DOHH2 (cell line): ENCODE data around the gene PSMA7.

Experiments
- H3F3A ChIP-seq: fragments of 200-600 bp; sonication (generic), shearing (Covaris generic); 2 replicates; pipeline ENCODE4 v1.6.0; 2016; ENCODE audit warnings: antibody characterized with exemption, mild to moderate bottlenecking; ENCODE audit not compliant: control insufficient read depth, insufficient read depth
- H3K27ac ChIP-seq: fragments of 200-600 bp; sonication (generic); 2 replicates; pipeline ENCODE4 v1.5.1; 2014; ENCODE audit warnings: low read depth, mild to moderate bottlenecking, low read length, moderate library complexity
- H3K27me3 ChIP-seq: fragments of 200-600 bp; sonication (generic); 2 replicates; pipeline ENCODE4 v1.6.1; 2014; ENCODE audit warnings: mild to moderate bottlenecking, low read length, mixed read lengths; ENCODE audit not compliant: control insufficient read depth
- H3K36me3 ChIP-seq: fragments of 200-600 bp; sonication (generic); 2 replicates; pipeline ENCODE4 v1.6.1; 2014; ENCODE audit warnings: mild to moderate bottlenecking, low read length, moderate library complexity, mixed read lengths; ENCODE audit not compliant: control insufficient read depth
- H3K4me1 ChIP-seq: fragments of 200-600 bp; sonication (generic); 2 replicates; pipeline ENCODE4 v1.6.1; 2014; ENCODE audit warnings: mild to moderate bottlenecking, low read length, mixed read lengths; ENCODE audit not compliant: control insufficient read depth
- H3K4me2 ChIP-seq: fragments of 200-600 bp; sonication (generic); 2 replicates; pipeline ENCODE4 v1.6.0; 2014; ENCODE audit warnings: mild to moderate bottlenecking, low read length, moderate library complexity
- H3K4me3 ChIP-seq: fragments of 200-600 bp; sonication (generic); 2 replicates; pipeline ENCODE4 v1.5.1; 2014; ENCODE audit warnings: mild to moderate bottlenecking, low read length, mixed read lengths
- H3K79me2 ChIP-seq: fragments of 200-600 bp; sonication (generic); 2 replicates; pipeline ENCODE4 v1.6.1; 2014; ENCODE audit warnings: mild to moderate bottlenecking, low read length, mixed read lengths; ENCODE audit not compliant: control insufficient read depth
- H3K9me2 ChIP-seq: fragments of 200-600 bp; sonication (generic); replicated peaks from 2 replicates; pipeline ENCODE4 v1.6.1; 2014; ENCODE audit warnings: mild to moderate bottlenecking, low read length, mixed read lengths; ENCODE audit not compliant: control insufficient read depth
- H3K9me3 ChIP-seq: fragments of 200-600 bp; sonication (generic); 2 replicates; pipeline ENCODE4 v1.6.1; 2014; ENCODE audit warnings: antibody characterized with exemption, low read length, mixed read lengths; ENCODE audit not compliant: control insufficient read depth, insufficient read depth
- H4K20me1 ChIP-seq: fragments of 200-600 bp; sonication (generic); 2 replicates; pipeline ENCODE4 v1.6.0; 2014; ENCODE audit warnings: low read depth, mild to moderate bottlenecking, antibody characterized with exemption, low read length, moderate library complexity; ENCODE audit not compliant: control insufficient read depth, insufficient read depth
- EZH2phosphoT487 ChIP-seq: fragments of 200-600 bp; sonication (generic); IDR thresholded peaks from 2 replicates; pipeline ENCODE4 v1.6.1; 2017; ENCODE audit warnings: borderline replicate concordance, mild to moderate bottlenecking, antibody characterized with exemption, low read length, moderate library complexity, mixed read lengths
- TF ChIP-seq, protein P1 (sequence below): fragments of 200-600 bp; sonication (generic); IDR thresholded peaks from one replicate; pipeline ENCODE4 v1.5.1; 2014; ENCODE audit warnings: antibody characterized with exemption, mild to moderate bottlenecking, low read depth, low read length; ENCODE audit not compliant: poor library complexity, severe bottlenecking

PSMA7 gene

DNA sequence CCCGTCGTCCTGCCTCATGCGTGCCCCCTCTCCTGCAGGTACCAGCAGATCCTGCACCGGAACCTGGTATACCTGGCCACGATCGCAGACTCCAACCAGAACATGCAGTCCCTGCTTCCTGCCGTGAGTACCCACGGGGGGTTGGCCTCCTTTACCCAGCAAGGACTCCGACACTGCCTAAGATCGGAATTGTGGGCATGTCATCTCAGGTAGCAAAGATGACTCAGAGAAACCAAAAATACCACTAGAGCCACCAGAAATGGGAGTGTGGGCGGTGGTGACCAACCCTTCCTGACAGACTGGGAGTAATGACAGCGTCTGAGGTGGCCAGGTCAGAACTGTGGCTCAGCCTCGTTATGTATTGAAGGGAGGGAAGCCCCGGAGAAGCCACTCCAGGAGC, 16.6 kb upstream of the PSMA7 start:
- no peak overlapping the region for H3K4me3 ChIP-seq
- TF ChIP-seq, protein P1, sequence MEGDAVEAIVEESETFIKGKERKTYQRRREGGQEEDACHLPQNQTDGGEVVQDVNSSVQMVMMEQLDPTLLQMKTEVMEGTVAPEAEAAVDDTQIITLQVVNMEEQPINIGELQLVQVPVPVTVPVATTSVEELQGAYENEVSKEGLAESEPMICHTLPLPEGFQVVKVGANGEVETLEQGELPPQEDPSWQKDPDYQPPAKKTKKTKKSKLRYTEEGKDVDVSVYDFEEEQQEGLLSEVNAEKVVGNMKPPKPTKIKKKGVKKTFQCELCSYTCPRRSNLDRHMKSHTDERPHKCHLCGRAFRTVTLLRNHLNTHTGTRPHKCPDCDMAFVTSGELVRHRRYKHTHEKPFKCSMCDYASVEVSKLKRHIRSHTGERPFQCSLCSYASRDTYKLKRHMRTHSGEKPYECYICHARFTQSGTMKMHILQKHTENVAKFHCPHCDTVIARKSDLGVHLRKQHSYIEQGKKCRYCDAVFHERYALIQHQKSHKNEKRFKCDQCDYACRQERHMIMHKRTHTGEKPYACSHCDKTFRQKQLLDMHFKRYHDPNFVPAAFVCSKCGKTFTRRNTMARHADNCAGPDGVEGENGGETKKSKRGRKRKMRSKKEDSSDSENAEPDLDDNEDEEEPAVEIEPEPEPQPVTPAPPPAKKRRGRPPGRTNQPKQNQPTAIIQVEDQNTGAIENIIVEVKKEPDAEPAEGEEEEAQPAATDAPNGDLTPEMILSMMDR: no peak
- no peak for TF ChIP-seq EZH2phosphoT487
- no peaks in the 10 kb centered on the region for H3K9me2 ChIP-seq
- no peak overlapping the region for H3K4me2 ChIP-seq
- no peaks in the 10 kb centered on the region for H3K9me3 ChIP-seq
- H3K27me3 ChIP-seq: no peaks in the 10 kb centered on the region
- H3K79me2 ChIP-seq: peaks cover 41% of the 10 kb centered on the region
- no peak overlapping the region for H3K27ac ChIP-seq
- no peaks in the 10 kb centered on the region; the same call in 1 of the 2 replicates for H4K20me1 ChIP-seq
- peaks cover 4% of the 10 kb centered on the region; the same call in 1 of the 2 replicates for H3K36me3 ChIP-seq
- H3K4me1 ChIP-seq: no peaks in the 10 kb centered on the region
- no peaks in the 10 kb centered on the region for H3F3A ChIP-seq

DNA sequence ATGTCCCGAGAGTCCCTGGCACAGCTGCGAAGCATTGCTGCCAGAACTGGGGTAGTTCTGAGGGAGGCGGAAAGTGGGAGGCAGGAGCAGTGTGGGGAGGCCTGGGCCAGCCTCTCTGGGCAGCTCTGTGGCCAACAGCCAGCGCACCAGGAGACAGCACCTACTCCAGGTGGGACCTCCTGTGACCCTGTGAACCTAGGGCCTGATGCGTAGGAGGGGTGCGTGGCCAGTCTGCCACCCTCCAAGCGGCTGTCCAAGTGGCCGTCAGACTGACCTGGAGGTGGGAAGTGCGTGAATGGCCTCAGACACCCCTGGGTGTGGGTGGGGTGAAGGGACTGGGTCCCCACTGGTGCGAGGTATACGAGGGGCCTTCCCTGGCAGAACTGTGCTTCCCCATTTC, 15.9 kb upstream of the PSMA7 start:
- Histone ChIP-seq H3K27me3 (no peaks in the 10 kb centered on the region), H3K9me3 (no peaks in the 10 kb centered on the region), H3K9me2 (no peaks in the 10 kb centered on the region), H3K4me1 (no peaks in the 10 kb centered on the region), H4K20me1 (no peaks in the 10 kb centered on the region; the same call in 1 of the 2 replicates), H3F3A (no peaks in the 10 kb centered on the region), H3K27ac (no peak overlapping the region), H3K79me2 (peaks cover 49% of the 10 kb centered on the region), H3K4me2 (no peak overlapping the region), H3K36me3 (peaks cover 7% of the 10 kb centered on the region; the same call in 1 of the 2 replicates), H3K4me3 (no peak overlapping the region)
- no peak for TF ChIP-seq EZH2phosphoT487
- TF ChIP-seq, protein P1: no peak

DNA sequence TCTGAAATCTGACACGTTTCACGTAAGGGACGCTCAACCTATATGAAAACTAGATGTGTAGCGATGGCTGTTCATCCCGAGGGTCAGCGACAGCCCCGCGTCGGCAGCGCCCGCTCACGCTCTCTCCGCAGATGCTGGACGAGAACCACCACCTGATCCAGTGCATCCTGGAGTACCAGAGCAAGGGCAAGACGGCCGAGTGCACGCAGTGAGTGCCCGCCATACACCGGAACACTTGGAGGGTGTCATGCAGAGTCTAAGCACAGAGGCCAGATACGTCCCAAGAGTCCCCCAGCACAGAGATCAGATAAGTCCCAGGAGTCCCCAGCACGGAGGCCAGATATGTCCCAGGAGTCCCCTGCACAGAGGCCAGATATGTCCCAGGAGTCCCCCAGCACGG, 15.3 kb upstream of the PSMA7 start:
- H3F3A ChIP-seq: no peaks in the 10 kb centered on the region
- H4K20me1 ChIP-seq: no peaks in the 10 kb centered on the region; the same call in 1 of the 2 replicates
- H3K79me2 ChIP-seq: peaks cover 54% of the 10 kb centered on the region
- H3K9me2 ChIP-seq: no peaks in the 10 kb centered on the region
- no peaks in the 10 kb centered on the region for H3K27me3 ChIP-seq
- H3K36me3 ChIP-seq: peaks cover 7% of the 10 kb centered on the region; the same call in 1 of the 2 replicates
- TF ChIP-seq EZH2phosphoT487: no peak
- TF ChIP-seq, protein P1: no peak
- no peak overlapping the region for H3K4me2 ChIP-seq
- H3K27ac ChIP-seq: no peak overlapping the region
- no peaks in the 10 kb centered on the region for H3K4me1 ChIP-seq
- no peaks in the 10 kb centered on the region for H3K9me3 ChIP-seq
- no peak overlapping the region for H3K4me3 ChIP-seq
